ENCODE measurements around the gene MRAP. TPM values are rescaled to one million over a fixed set of nuclear protein-coding genes. Genes with fewer than 3 reads are reported as not detected.

Gene MRAP
- total and polyA plus RNA-seq, 2 experiments from 2014 or later, result not detected

DNA sequence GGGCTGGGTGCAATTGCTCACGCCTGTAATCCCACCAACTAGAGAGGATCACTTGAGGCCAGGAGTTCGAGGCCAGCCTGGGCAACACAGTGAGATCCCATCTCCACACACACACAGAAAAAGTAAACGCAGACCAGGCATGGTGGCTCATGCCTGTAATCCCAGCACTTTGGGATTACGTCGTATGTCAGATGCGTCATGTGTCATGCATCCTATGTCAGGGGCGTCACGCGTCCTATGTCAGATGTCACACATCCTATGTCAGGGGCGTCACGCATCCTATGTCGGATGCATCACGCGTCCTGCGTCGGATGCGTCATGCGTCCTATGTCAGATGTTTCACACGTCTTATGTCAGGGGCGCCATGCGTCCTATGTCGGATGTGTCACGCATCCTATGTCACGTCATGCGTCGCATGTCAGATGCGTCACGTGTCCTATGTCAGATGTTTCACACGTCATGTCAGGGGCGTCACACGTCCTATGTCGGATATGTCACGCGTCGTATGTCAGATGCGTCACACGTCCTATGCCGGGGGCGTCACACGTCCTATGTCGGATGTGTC is 1.5 kb downstream of the MRAP start:
- in situ Hi-C loops (cut with MboI), result no loop called here
- no peaks in the 10 kb centered on the region for H3K9me2 ChIP-seq (ENCODE audit: insufficient read depth)
- no peak overlapping the region for H3K27ac ChIP-seq
- no peak overlapping the region for H3K4me2 ChIP-seq (ENCODE audit: unreplicated experiment)
- H3K27me3 ChIP-seq (replicated peaks; ENCODE audit: insufficient read depth), result no peaks in the 10 kb centered on the region
- no peak overlapping the region for H3K4me3 ChIP-seq
- H4K20me1 ChIP-seq (ENCODE audit: insufficient read depth), result no peaks in the 10 kb centered on the region
- 94 to 96% methylated on average over 41 of the region's 41 CpGs for WGBS, 2 experiments (ENCODE audit: low coverage in 1 of 2, low lambda C conversion rate in 2 of 2, missing lambda C conversion rate in 2 of 2)
- DNase-seq, result no peak
- TF ChIP-seq EZH2phosphoT487 (IDR thresholded peaks at IDR 0.05; ENCODE audit: insufficient read depth, low read depth) (no peak), EZH2 (IDR thresholded peaks at IDR 0.05; ENCODE audit: insufficient read depth, poor library complexity, severe bottlenecking) (no peak)
- H3K4me1 ChIP-seq (ENCODE audit: insufficient read depth), result no peaks in the 10 kb centered on the region
- H3K9ac ChIP-seq, result no peak overlapping the region
- no peaks in the 10 kb centered on the region for H3K79me2 ChIP-seq (ENCODE audit: insufficient read depth)
- H2AFZ ChIP-seq, result no peak overlapping the region
- H3F3A ChIP-seq (ENCODE audit: insufficient read depth), result no peaks in the 10 kb centered on the region
- no peaks in the 10 kb centered on the region for H3K9me3 ChIP-seq (ENCODE audit: low read depth)
- H3K36me3 ChIP-seq (ENCODE audit: low read depth), result no peaks in the 10 kb centered on the region

GRCh38 chr21:32301596-32301995 is 2.9 kb downstream of the MRAP start:
- TF ChIP-seq EZH2phosphoT487 (IDR thresholded peaks at IDR 0.05; ENCODE audit: insufficient read depth, low read depth), result no peak
- TF ChIP-seq EZH2 (IDR thresholded peaks at IDR 0.05; ENCODE audit: insufficient read depth, poor library complexity, severe bottlenecking), result no peak
- H3K4me1 ChIP-seq (ENCODE audit: insufficient read depth), result no peaks in the 10 kb centered on the region
- H3K4me2 ChIP-seq (ENCODE audit: unreplicated experiment), result no peak overlapping the region
- H3K9ac ChIP-seq, result no peak overlapping the region
- H3K27me3 ChIP-seq (replicated peaks; ENCODE audit: insufficient read depth), result no peaks in the 10 kb centered on the region
- H2AFZ ChIP-seq, result no peak overlapping the region
- WGBS, 2 experiments (ENCODE audit: low coverage in 1 of 2, low lambda C conversion rate in 2 of 2, missing lambda C conversion rate in 2 of 2), result 76 to 82% methylated on average over 2 of the region's 2 CpGs
- DNase-seq, result no peak
- 0 out of 2 replicates have a peak, but pooled peaks cover under 1% of the 10 kb centered on the region for H3K36me3 ChIP-seq (ENCODE audit: low read depth)
- H3K9me2 ChIP-seq (ENCODE audit: insufficient read depth), result no peaks in the 10 kb centered on the region
- in situ Hi-C loops (cut with MboI), result no loop called here
- no peak overlapping the region for H3K27ac ChIP-seq
- H3F3A ChIP-seq (ENCODE audit: insufficient read depth), result no peaks in the 10 kb centered on the region
- H3K9me3 ChIP-seq (ENCODE audit: low read depth), result no peaks in the 10 kb centered on the region
- H4K20me1 ChIP-seq (ENCODE audit: insufficient read depth), result no peaks in the 10 kb centered on the region
- H3K4me3 ChIP-seq, result no peak overlapping the region
- no peaks in the 10 kb centered on the region for H3K79me2 ChIP-seq (ENCODE audit: insufficient read depth)

GRCh38 chr21:32302560-32302959 is 3.9 kb downstream of the MRAP start:
- H3K27me3 ChIP-seq (replicated peaks; ENCODE audit: insufficient read depth), result no peaks in the 10 kb centered on the region
- TF ChIP-seq EZH2phosphoT487 (IDR thresholded peaks at IDR 0.05; ENCODE audit: insufficient read depth, low read depth) (no peak), EZH2 (IDR thresholded peaks at IDR 0.05; ENCODE audit: insufficient read depth, poor library complexity, severe bottlenecking) (no peak)
- H3K79me2 ChIP-seq (ENCODE audit: insufficient read depth), result no peaks in the 10 kb centered on the region
- no peak for DNase-seq
- in situ Hi-C loops (cut with MboI), result no loop called here
- no peak overlapping the region for H3K9ac ChIP-seq
- no peaks in the 10 kb centered on the region for H4K20me1 ChIP-seq (ENCODE audit: insufficient read depth)
- H2AFZ ChIP-seq, result no peak overlapping the region
- WGBS, 2 experiments (ENCODE audit: low coverage in 1 of 2, low lambda C conversion rate in 2 of 2, missing lambda C conversion rate in 2 of 2), result 95 to 96% methylated on average over 6 of the region's 6 CpGs
- H3K9me2 ChIP-seq (ENCODE audit: insufficient read depth), result no peaks in the 10 kb centered on the region
- no peak overlapping the region for H3K4me3 ChIP-seq
- H3K4me1 ChIP-seq (ENCODE audit: insufficient read depth), result no peaks in the 10 kb centered on the region
- H3K9me3 ChIP-seq (ENCODE audit: low read depth), result no peaks in the 10 kb centered on the region
- no peak overlapping the region for H3K27ac ChIP-seq
- H3K36me3 ChIP-seq (ENCODE audit: low read depth), result 0 out of 2 replicates have a peak, but pooled peaks cover 5% of the 10 kb centered on the region
- H3K4me2 ChIP-seq (ENCODE audit: unreplicated experiment), result no peak overlapping the region
- H3F3A ChIP-seq (ENCODE audit: insufficient read depth), result no peaks in the 10 kb centered on the region

DNA sequence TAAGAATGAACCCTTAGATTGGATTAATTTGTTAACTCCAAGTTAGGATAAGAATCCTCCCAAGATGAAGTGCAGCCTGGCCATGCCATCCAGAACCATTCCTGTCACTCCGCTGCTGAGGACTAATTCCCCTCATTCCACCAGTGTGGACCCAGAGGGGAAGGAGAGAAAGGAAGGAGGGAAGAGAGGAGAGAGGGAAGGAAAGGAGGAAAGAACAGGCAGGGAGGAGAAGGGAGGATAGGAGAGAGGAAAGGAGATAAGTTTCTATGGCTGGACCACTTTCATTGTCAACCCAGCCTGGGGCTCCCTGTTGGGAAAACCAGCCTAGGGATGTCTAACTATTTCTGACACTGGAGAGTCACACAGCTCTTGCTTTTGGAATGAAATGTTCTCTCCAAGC is 4.7 kb downstream of the MRAP start:
- Histone ChIP-seq H3K9me2 (ENCODE audit: insufficient read depth) (no peaks in the 10 kb centered on the region), H3K79me2 (ENCODE audit: insufficient read depth) (no peaks in the 10 kb centered on the region), H2AFZ (no peak overlapping the region), H3F3A (ENCODE audit: insufficient read depth) (no peaks in the 10 kb centered on the region), H3K27ac (no peak overlapping the region), H3K4me1 (ENCODE audit: insufficient read depth) (no peaks in the 10 kb centered on the region), H3K9ac (no peak overlapping the region), H3K9me3 (ENCODE audit: low read depth) (no peaks in the 10 kb centered on the region), H4K20me1 (ENCODE audit: insufficient read depth) (no peaks in the 10 kb centered on the region), H3K27me3 (replicated peaks; ENCODE audit: insufficient read depth) (no peaks in the 10 kb centered on the region), H3K36me3 (ENCODE audit: low read depth) (0 out of 2 replicates have a peak, but pooled peaks cover 5% of the 10 kb centered on the region), H3K4me2 (ENCODE audit: unreplicated experiment) (no peak overlapping the region), H3K4me3 (no peak overlapping the region)
- in situ Hi-C loops (cut with MboI), result no loop called here
- TF ChIP-seq EZH2 (IDR thresholded peaks at IDR 0.05; ENCODE audit: insufficient read depth, poor library complexity, severe bottlenecking) (no peak), EZH2phosphoT487 (IDR thresholded peaks at IDR 0.05; ENCODE audit: insufficient read depth, low read depth) (no peak)
- DNase-seq, result no peak
- 93 to 100% methylated on average over 1 of the region's 1 CpG for WGBS, 2 experiments (ENCODE audit: low coverage in 1 of 2, low lambda C conversion rate in 2 of 2, missing lambda C conversion rate in 2 of 2)

All from GM23248 (cell line).